GM12801 (cell line): ENCODE results near the gene ENAH.

Experiments
- CTCF ChIP-seq: IDR thresholded peaks from one replicate; pipeline ENCODE4 v1.5.1; 2011; ENCODE audit warnings: control low read depth; ENCODE audit not compliant: insufficient read length; ENCODE audit errors: extremely low read depth

ENAH gene

GRCh38 chr1:225477296-225477911, 175.5 kb downstream of the ENAH start:
- TF ChIP-seq CTCF, result no peak

- TF ChIP-seq CTCF, result no peak
These were observed 176.4 kb downstream of the ENAH start for GRCh38 chr1:225476538-225476988.

- no peak for TF ChIP-seq CTCF
These were observed 176.8 kb downstream of the ENAH start for GRCh38 chr1:225476100-225476511.

GRCh38 chr1:225474986-225475820, 177.7 kb downstream of the ENAH start:
- TF ChIP-seq CTCF, result peak; percentile 82

GRCh38 chr1:225474439-225474985, 178.4 kb downstream of the ENAH start:
- TF ChIP-seq CTCF, result no peak

- no peak for TF ChIP-seq CTCF
These were observed 181.2 kb downstream of the ENAH start for GRCh38 chr1:225471453-225472301.

- no peak for TF ChIP-seq CTCF
These were observed 181.8 kb downstream of the ENAH start for GRCh38 chr1:225471109-225471452.
